Measurements from ENCODE around the gene MED31. TPM values are rescaled to one million over a fixed set of nuclear protein-coding genes. Genes with fewer than 3 reads are reported as not detected.
"Not testable (repeated sequence)": the region's sequence is repeated elsewhere in the genome, so short reads cannot be mapped to it uniquely, and the experiment has no call there.

Gene MED31
- total RNA-seq, 1 donor, result 5.4 TPM

GRCh38 chr17:6666557-6666956 lies 15.2 kb upstream of the MED31 start:
- no peak for DNase-seq (ENCODE audit: insufficient read length, low spot score, missing footprints)
- Histone ChIP-seq H3K36me3 (ENCODE audit: insufficient read depth, low read length) (no peaks in the 10 kb centered on the region), H3K27me3 (ENCODE audit: insufficient read depth, low read length) (peaks cover 37% of the 10 kb centered on the region), H3K79me2 (ENCODE audit: insufficient read depth, low read length) (no peaks in the 10 kb centered on the region), H2AFZ (ENCODE audit: low read length) (no peak overlapping the region), H3K4me3 (ENCODE audit: insufficient read depth, low read length) (no peak overlapping the region), H3K27ac (ENCODE audit: low read depth, low read length) (no peak overlapping the region), H4K20me1 (ENCODE audit: insufficient read depth, low read length) (no peaks in the 10 kb centered on the region), H3K4me2 (ENCODE audit: insufficient read depth, low read length) (no peak overlapping the region), H3K4me1 (ENCODE audit: insufficient read depth, low read length) (no peaks in the 10 kb centered on the region), H3K9me3 (ENCODE audit: low read depth, low read length) (no peaks in the 10 kb centered on the region)
- TF ChIP-seq CTCF (IDR thresholded peaks at IDR 0.05; ENCODE audit: extremely low read depth, low read depth, low read length), result no peak

GRCh38 chr17:6666077-6666521 lies 14.7 kb upstream of the MED31 start:
- DNase-seq (ENCODE audit: insufficient read length, low spot score, missing footprints), result peak; percentile 91
- H3K4me1 ChIP-seq (ENCODE audit: insufficient read depth, low read length), result no peaks in the 10 kb centered on the region
- H4K20me1 ChIP-seq (ENCODE audit: insufficient read depth, low read length), result no peaks in the 10 kb centered on the region
- no peaks in the 10 kb centered on the region for H3K79me2 ChIP-seq (ENCODE audit: insufficient read depth, low read length)
- no peak overlapping the region for H3K27ac ChIP-seq (ENCODE audit: low read depth, low read length)
- H3K4me3 ChIP-seq (ENCODE audit: insufficient read depth, low read length), result no peak overlapping the region
- peak; percentile 95 for TF ChIP-seq CTCF (IDR thresholded peaks at IDR 0.05; ENCODE audit: extremely low read depth, low read depth, low read length)
- no peaks in the 10 kb centered on the region for H3K9me3 ChIP-seq (ENCODE audit: low read depth, low read length)
- no peaks in the 10 kb centered on the region for H3K36me3 ChIP-seq (ENCODE audit: insufficient read depth, low read length)
- no peak overlapping the region for H3K4me2 ChIP-seq (ENCODE audit: insufficient read depth, low read length)
- H2AFZ ChIP-seq (ENCODE audit: low read length), result no peak overlapping the region
- H3K27me3 ChIP-seq (ENCODE audit: insufficient read depth, low read length), result peaks cover 41% of the 10 kb centered on the region

GRCh38 chr17:6663200-6663599 lies 11.8 kb upstream of the MED31 start:
- H3K79me2 ChIP-seq (ENCODE audit: insufficient read depth, low read length); H3K4me3 ChIP-seq (ENCODE audit: insufficient read depth, low read length); H3K27ac ChIP-seq (ENCODE audit: low read depth, low read length); H3K36me3 ChIP-seq (ENCODE audit: insufficient read depth, low read length); H3K4me1 ChIP-seq (ENCODE audit: insufficient read depth, low read length); H2AFZ ChIP-seq (ENCODE audit: low read length); H4K20me1 ChIP-seq (ENCODE audit: insufficient read depth, low read length); H3K4me2 ChIP-seq (ENCODE audit: insufficient read depth, low read length); DNase-seq (ENCODE audit: insufficient read length, low spot score, missing footprints); H3K9me3 ChIP-seq (ENCODE audit: low read depth, low read length): not testable (repeated sequence)
- H3K27me3 ChIP-seq (ENCODE audit: insufficient read depth, low read length), result peaks cover 51% of the 10 kb centered on the region

GRCh38 chr17:6661464-6661848 lies 10.1 kb upstream of the MED31 start:
- Histone ChIP-seq H4K20me1 (ENCODE audit: insufficient read depth, low read length) (no peaks in the 10 kb centered on the region), H2AFZ (ENCODE audit: low read length) (no peak overlapping the region), H3K27ac (ENCODE audit: low read depth, low read length) (no peak overlapping the region), H3K4me2 (ENCODE audit: insufficient read depth, low read length) (no peak overlapping the region), H3K79me2 (ENCODE audit: insufficient read depth, low read length) (no peaks in the 10 kb centered on the region), H3K4me1 (ENCODE audit: insufficient read depth, low read length) (no peaks in the 10 kb centered on the region), H3K27me3 (ENCODE audit: insufficient read depth, low read length) (peaks cover 51% of the 10 kb centered on the region), H3K4me3 (ENCODE audit: insufficient read depth, low read length) (no peak overlapping the region), H3K36me3 (ENCODE audit: insufficient read depth, low read length) (no peaks in the 10 kb centered on the region), H3K9me3 (ENCODE audit: low read depth, low read length) (no peaks in the 10 kb centered on the region)
- no peak for DNase-seq (ENCODE audit: insufficient read length, low spot score, missing footprints)
- no peak for TF ChIP-seq CTCF (IDR thresholded peaks at IDR 0.05; ENCODE audit: extremely low read depth, low read depth, low read length)

All from osteoblast (primary cell).